Measurements from ENCODE around the gene NPR2. TPM values are rescaled to one million over a fixed set of nuclear protein-coding genes. Genes with fewer than 3 reads are reported as not detected.

NPR2 gene
- total RNA-seq, 1 experiment from 2014 or later = 12.5 TPM

- H3K36me3 Mint-ChIP-seq (ENCODE audit: insufficient read depth in 1 of 3, low read depth in 3 of 3) = no peaks in the 10 kb centered on the region
Measured at GRCh38 chr9:35829764-35830096, 38.3 kb downstream of the NPR2 start.

More at GRCh38 chr9:35829764-35830096, 38.3 kb downstream of the NPR2 start:
- no peak overlapping the region for H2BK15ac ChIP-seq (ENCODE audit: low read depth, low read length)
- no peak overlapping the region for H3K23ac ChIP-seq (ENCODE audit: insufficient read length, low read depth, low read length)
- H2BK5ac ChIP-seq (ENCODE audit: insufficient read length, low read length) = no peak overlapping the region
- peaks cover 30 to 35% of the 10 kb centered on the region in 2 experiments for H3K4me1 Mint-ChIP-seq
- no peaks in the 10 kb centered on the region for H3K9me3 ChIP-seq (ENCODE audit: control insufficient read depth, low read depth, low read length)
- H3K27me3 ChIP-seq (ENCODE audit: insufficient read depth, low read length) = no peaks in the 10 kb centered on the region
- H3K27ac Mint-ChIP-seq = peak overlapping the region in 1 of 3 experiments; percentile 65; a peak in 2 of 7 replicates
- no peak overlapping the region for H3K14ac ChIP-seq (ENCODE audit: insufficient read depth, low read length)
- TF ChIP-seq, protein P1, sequence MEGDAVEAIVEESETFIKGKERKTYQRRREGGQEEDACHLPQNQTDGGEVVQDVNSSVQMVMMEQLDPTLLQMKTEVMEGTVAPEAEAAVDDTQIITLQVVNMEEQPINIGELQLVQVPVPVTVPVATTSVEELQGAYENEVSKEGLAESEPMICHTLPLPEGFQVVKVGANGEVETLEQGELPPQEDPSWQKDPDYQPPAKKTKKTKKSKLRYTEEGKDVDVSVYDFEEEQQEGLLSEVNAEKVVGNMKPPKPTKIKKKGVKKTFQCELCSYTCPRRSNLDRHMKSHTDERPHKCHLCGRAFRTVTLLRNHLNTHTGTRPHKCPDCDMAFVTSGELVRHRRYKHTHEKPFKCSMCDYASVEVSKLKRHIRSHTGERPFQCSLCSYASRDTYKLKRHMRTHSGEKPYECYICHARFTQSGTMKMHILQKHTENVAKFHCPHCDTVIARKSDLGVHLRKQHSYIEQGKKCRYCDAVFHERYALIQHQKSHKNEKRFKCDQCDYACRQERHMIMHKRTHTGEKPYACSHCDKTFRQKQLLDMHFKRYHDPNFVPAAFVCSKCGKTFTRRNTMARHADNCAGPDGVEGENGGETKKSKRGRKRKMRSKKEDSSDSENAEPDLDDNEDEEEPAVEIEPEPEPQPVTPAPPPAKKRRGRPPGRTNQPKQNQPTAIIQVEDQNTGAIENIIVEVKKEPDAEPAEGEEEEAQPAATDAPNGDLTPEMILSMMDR (conservative IDR thresholded peaks at IDR 0.05) = no peak
- no peak overlapping the region for H2AFZ ChIP-seq (ENCODE audit: low read length)
- DNase-seq = no peak
- no peaks in the 10 kb centered on the region; a peak in 1 of 5 replicates for H3K9me3 Mint-ChIP-seq
- no peak overlapping the region for H2BK120ac ChIP-seq (ENCODE audit: low read depth, low read length, poor library complexity, severe bottlenecking)
- H3K18ac ChIP-seq (ENCODE audit: insufficient read length, low read depth, low read length) = no peak overlapping the region
- H3K27me3 Mint-ChIP-seq (ENCODE audit: low read depth) = peaks cover 2% of the 10 kb centered on the region
- H4K20me1 ChIP-seq (ENCODE audit: control insufficient read depth, insufficient read depth, insufficient read length) = no peaks in the 10 kb centered on the region
- H3K9ac ChIP-seq (ENCODE audit: extremely low read depth, insufficient read length, low read length) = peak overlapping the region; percentile 66
- no peak overlapping the region for H3K4ac ChIP-seq (ENCODE audit: low read depth, low read length)
- peak overlapping the region; percentile 77 for H3K4me2 ChIP-seq (ENCODE audit: insufficient read depth, insufficient read length, low read length)
- 0 out of 2 replicates have a peak, but pooled peaks cover 2% of the 10 kb centered on the region for H3K4me1 ChIP-seq (ENCODE audit: insufficient read depth, low read length)
- H4K8ac ChIP-seq (replicated peaks; ENCODE audit: insufficient read length, low read depth, low read length) = no peak overlapping the region
- peaks cover 12% of the 10 kb centered on the region for H3K23me2 ChIP-seq (ENCODE audit: insufficient read length, low read depth, low read length, poor library complexity, severe bottlenecking)
- H3K27ac ChIP-seq (ENCODE audit: insufficient read length, low read depth, low read length) = no peak overlapping the region
- no peak overlapping the region for H4K5ac ChIP-seq (ENCODE audit: insufficient read length, low read depth, low read length)
- no peak overlapping the region for H2BK20ac ChIP-seq (ENCODE audit: low read depth, low read length, poor library complexity, severe bottlenecking)
- no peak overlapping the region for H4K91ac ChIP-seq (ENCODE audit: insufficient read length, low read depth, low read length)
- H3K4me3 Mint-ChIP-seq = peak overlapping the region; percentile 71 to 87
- no peak overlapping the region for H2BK12ac ChIP-seq (ENCODE audit: insufficient read length, low read depth, low read length)
- H3K79me2 ChIP-seq (ENCODE audit: insufficient read depth, low read length) = no peaks in the 10 kb centered on the region
- H3K79me1 ChIP-seq (ENCODE audit: insufficient read depth, low read depth, low read length, poor library complexity, severe bottlenecking) = no peaks in the 10 kb centered on the region
- no peak overlapping the region for H3K56ac ChIP-seq (ENCODE audit: insufficient read length, low read depth, low read length)
- H2AK5ac ChIP-seq (ENCODE audit: insufficient read length, low read length) = no peak overlapping the region
- no peak overlapping the region for H3T11ph ChIP-seq (ENCODE audit: low read length)
- WGBS (ENCODE audit: extremely low coverage, insufficient read length, low lambda C conversion rate) = no CpG with 5 or more reads among the region's 2 CpGs
